PC-9 (cell line): ENCODE results near the gene KRTAP20-3.

Source experiments
- CTCF ChIP-seq: fragments of 200-600 bp; sonication (generic); conservative IDR thresholded peaks from 2 replicates; pipeline ENCODE4 v1.6.1; 2017; ENCODE audit warnings: mixed run types, antibody characterized with exemption, mild to moderate bottlenecking, moderate library complexity
- EZH2 ChIP-seq: fragments of 200-600 bp; sonication (generic); IDR thresholded peaks from 2 replicates; pipeline ENCODE4 v1.8.0; 2017; ENCODE audit warnings: antibody characterized with exemption, low read depth

- TF ChIP-seq EZH2 (no peak), CTCF (no peak)
Observed at GRCh38 chr21:30615199-30615598, 27.5 kb upstream of the KRTAP20-3 start.
